Gastroesophageal sphincter (tissue), 3 donors: ENCODE measurements around the gene DARS2.

ENCODE experiments used
- EP300 ChIP-seq: sonication (generic); formaldehyde crosslinking; IDR thresholded peaks from one replicate; pipeline ENCODE4 v1.6.1; 2017; ENCODE audit warnings: antibody characterized with exemption, mild to moderate bottlenecking
- POLR2A ChIP-seq, 2 donors: fragments of 450-650 bp; IDR thresholded peaks; one replicate each; pipeline ENCODE4 v1.6.1; 2017; ENCODE audit warnings: antibody characterized with exemption in 2 of 2, mild to moderate bottlenecking in 2 of 2, moderate library complexity in 1 of 2
- POLR2AphosphoS5 ChIP-seq: sonication (generic); formaldehyde crosslinking; IDR thresholded peaks from one replicate; pipeline ENCODE4 v1.6.1; 2017; ENCODE audit warnings: antibody characterized with exemption
- TF ChIP-seq, protein P1 (sequence below), 4 experiments: fragments of 200-600 bp in 2 of 4; fragments of 450-650 bp in 2 of 4; sonication (generic) in 1 of 4; IDR thresholded peaks; one replicate each; pipeline ENCODE4 v1.5.1; 2017 to 2019; ENCODE audit warnings: antibody characterized with exemption in 4 of 4, mild to moderate bottlenecking in 2 of 4, moderate library complexity in 2 of 4

DNA sequence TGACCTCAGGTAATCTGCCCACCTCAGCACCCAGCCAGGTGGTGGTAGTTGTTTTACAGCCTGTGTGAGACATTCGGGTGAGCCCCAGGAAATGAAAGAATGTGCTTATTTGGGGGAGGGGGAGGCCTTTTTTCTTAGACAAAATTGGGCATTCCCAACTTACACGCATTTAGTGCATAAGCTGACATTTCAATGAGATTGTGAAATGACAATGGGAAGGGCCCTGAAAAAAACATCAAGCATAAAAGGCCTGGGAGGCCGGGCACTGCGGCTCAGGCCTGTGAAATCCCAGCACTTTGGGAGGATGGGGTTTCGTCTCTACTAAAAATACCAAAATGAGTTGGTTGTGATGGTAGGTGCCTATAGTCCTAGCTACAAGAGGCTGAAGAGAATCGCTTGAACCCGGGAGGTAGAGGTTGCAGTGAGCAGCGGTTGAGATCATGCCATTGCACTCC, 38.3 kb downstream of the DARS2 start:
- TF ChIP-seq, protein P1, sequence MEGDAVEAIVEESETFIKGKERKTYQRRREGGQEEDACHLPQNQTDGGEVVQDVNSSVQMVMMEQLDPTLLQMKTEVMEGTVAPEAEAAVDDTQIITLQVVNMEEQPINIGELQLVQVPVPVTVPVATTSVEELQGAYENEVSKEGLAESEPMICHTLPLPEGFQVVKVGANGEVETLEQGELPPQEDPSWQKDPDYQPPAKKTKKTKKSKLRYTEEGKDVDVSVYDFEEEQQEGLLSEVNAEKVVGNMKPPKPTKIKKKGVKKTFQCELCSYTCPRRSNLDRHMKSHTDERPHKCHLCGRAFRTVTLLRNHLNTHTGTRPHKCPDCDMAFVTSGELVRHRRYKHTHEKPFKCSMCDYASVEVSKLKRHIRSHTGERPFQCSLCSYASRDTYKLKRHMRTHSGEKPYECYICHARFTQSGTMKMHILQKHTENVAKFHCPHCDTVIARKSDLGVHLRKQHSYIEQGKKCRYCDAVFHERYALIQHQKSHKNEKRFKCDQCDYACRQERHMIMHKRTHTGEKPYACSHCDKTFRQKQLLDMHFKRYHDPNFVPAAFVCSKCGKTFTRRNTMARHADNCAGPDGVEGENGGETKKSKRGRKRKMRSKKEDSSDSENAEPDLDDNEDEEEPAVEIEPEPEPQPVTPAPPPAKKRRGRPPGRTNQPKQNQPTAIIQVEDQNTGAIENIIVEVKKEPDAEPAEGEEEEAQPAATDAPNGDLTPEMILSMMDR (IDR thresholded peaks at IDR 0.05) = no peak
- TF ChIP-seq POLR2A (IDR thresholded peaks at IDR 0.05) (no peak), EP300 (no peak), POLR2AphosphoS5 (no peak)
